MM.1S (cell line): ENCODE measurements around the gene PEAK1.

Experiments used
- DNase-seq: peaks from one replicate; pipeline ENCODE4 v3.0.0-alpha.2; 2015
- H2AFZ ChIP-seq: fragments of 300-600 bp; sonication (generic); 2 replicates; pipeline ENCODE4 v1.6.0; 2016; ENCODE audit warnings: antibody characterized with exemption, low read length
- H3F3A ChIP-seq: fragments of 300-600 bp; sonication (generic); 2 replicates; pipeline ENCODE4 v1.6.1; 2016; ENCODE audit warnings: mild to moderate bottlenecking, antibody characterized with exemption, low read length, moderate library complexity, mixed read lengths; ENCODE audit not compliant: insufficient read depth
- H3K27ac ChIP-seq: fragments of 300-600 bp; sonication (generic); 2 replicates; pipeline ENCODE4 v1.5.1; 2016; ENCODE audit warnings: mild to moderate bottlenecking, low read length
- H3K27me3 ChIP-seq: fragments of 300-600 bp; sonication (generic); replicated peaks from 2 replicates; pipeline ENCODE4 v1.6.0; 2016; ENCODE audit warnings: low read length; ENCODE audit not compliant: insufficient read depth
- H3K36me3 ChIP-seq: fragments of 300-600 bp; sonication (generic); replicated peaks from 2 replicates; pipeline ENCODE4 v1.6.1; 2016; ENCODE audit warnings: mild to moderate bottlenecking, low read length, mixed read lengths; ENCODE audit not compliant: insufficient read depth
- H3K4me1 ChIP-seq: fragments of 300-600 bp; sonication (generic); 2 replicates; pipeline ENCODE4 v1.6.1; 2016; ENCODE audit warnings: low read length, mixed read lengths
- H3K4me2 ChIP-seq: fragments of 300-600 bp; sonication (generic); 2 replicates; pipeline ENCODE4 v1.6.0; 2016; ENCODE audit warnings: low read depth, low read length
- H3K4me3 ChIP-seq: fragments of 300-600 bp; sonication (generic); 2 replicates; pipeline ENCODE4 v1.5.1; 2016; ENCODE audit warnings: low read length, mixed read lengths
- H3K79me2 ChIP-seq: fragments of 300-600 bp; sonication (generic); 2 replicates; pipeline ENCODE4 v1.6.1; 2016; ENCODE audit warnings: mixed run types, low read length, mixed read lengths
- H3K9ac ChIP-seq: fragments of 300-600 bp; sonication (generic); 2 replicates; pipeline ENCODE4 v1.6.1; 2016; ENCODE audit warnings: low read length, mixed read lengths
- H3K9me2 ChIP-seq: fragments of 300-600 bp; sonication (generic); replicated peaks from 2 replicates; pipeline ENCODE4 v1.6.1; 2016; ENCODE audit warnings: mild to moderate bottlenecking, low read length, mixed read lengths; ENCODE audit not compliant: insufficient read depth
- H3K9me3 ChIP-seq: fragments of 300-600 bp; sonication (generic); replicated peaks from 2 replicates; pipeline ENCODE4 v1.6.1; 2016; ENCODE audit warnings: mild to moderate bottlenecking, low read length, mixed read lengths; ENCODE audit not compliant: insufficient read depth
- H4K20me1 ChIP-seq: fragments of 300-600 bp; sonication (generic); 2 replicates; pipeline ENCODE4 v1.6.1; 2016; ENCODE audit warnings: mild to moderate bottlenecking, low read length, moderate library complexity, mixed read lengths; ENCODE audit not compliant: insufficient read depth
- EZH2 ChIP-seq: fragments of 300-600 bp; sonication (generic); optimal IDR thresholded peaks from 2 replicates; pipeline ENCODE3; 2017; ENCODE audit warnings: low read depth, mild to moderate bottlenecking, antibody characterized with exemption, low read length, mixed read lengths
- EZH2phosphoT487 ChIP-seq: fragments of 300-600 bp; sonication (generic); IDR thresholded peaks from 2 replicates; pipeline ENCODE4 v1.6.1; 2018; ENCODE audit warnings: antibody characterized with exemption, low read length
- TF ChIP-seq, protein P1 (sequence below): fragments of 300-600 bp; sonication (generic); IDR thresholded peaks from 2 replicates; pipeline ENCODE4 v1.5.1; 2016; ENCODE audit warnings: antibody characterized with exemption, low read length, mixed read lengths

PEAK1 gene

DNA sequence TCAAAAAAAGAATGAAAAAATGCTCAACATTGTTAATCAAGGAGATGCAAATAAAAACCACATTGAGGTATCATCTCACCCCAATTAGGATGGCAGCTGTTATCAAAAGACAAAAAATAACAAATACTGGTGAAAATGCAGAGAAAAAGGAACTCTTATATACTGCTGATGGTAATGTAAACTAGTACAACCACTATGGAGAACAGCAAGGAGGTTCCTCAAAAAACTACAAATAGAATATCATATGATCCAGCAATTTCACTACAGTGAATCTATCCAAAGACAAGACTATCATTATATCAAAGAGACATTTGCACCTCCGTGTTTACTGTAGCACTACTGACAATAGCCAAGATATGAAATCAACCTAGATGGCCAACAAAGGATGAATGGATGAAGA is 58.4 kb downstream of the PEAK1 start:
- no peaks in the 10 kb centered on the region for H4K20me1 ChIP-seq
- H2AFZ ChIP-seq = no peak overlapping the region
- no peaks in the 10 kb centered on the region for H3F3A ChIP-seq
- H3K4me2 ChIP-seq = no peak overlapping the region
- no peaks in the 10 kb centered on the region for H3K27me3 ChIP-seq
- no peaks in the 10 kb centered on the region for H3K36me3 ChIP-seq
- TF ChIP-seq EZH2 (no peak), EZH2phosphoT487 (no peak)
- TF ChIP-seq, protein P1, sequence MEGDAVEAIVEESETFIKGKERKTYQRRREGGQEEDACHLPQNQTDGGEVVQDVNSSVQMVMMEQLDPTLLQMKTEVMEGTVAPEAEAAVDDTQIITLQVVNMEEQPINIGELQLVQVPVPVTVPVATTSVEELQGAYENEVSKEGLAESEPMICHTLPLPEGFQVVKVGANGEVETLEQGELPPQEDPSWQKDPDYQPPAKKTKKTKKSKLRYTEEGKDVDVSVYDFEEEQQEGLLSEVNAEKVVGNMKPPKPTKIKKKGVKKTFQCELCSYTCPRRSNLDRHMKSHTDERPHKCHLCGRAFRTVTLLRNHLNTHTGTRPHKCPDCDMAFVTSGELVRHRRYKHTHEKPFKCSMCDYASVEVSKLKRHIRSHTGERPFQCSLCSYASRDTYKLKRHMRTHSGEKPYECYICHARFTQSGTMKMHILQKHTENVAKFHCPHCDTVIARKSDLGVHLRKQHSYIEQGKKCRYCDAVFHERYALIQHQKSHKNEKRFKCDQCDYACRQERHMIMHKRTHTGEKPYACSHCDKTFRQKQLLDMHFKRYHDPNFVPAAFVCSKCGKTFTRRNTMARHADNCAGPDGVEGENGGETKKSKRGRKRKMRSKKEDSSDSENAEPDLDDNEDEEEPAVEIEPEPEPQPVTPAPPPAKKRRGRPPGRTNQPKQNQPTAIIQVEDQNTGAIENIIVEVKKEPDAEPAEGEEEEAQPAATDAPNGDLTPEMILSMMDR = no peak
- H3K9me2 ChIP-seq = no peaks in the 10 kb centered on the region
- no peak overlapping the region for H3K27ac ChIP-seq
- H3K4me3 ChIP-seq = no peak overlapping the region
- H3K9me3 ChIP-seq = no peaks in the 10 kb centered on the region
- H3K9ac ChIP-seq = no peak overlapping the region
- no peak for DNase-seq
- no peaks in the 10 kb centered on the region for H3K4me1 ChIP-seq
- no peaks in the 10 kb centered on the region for H3K79me2 ChIP-seq

- Histone ChIP-seq H3K27me3 (no peaks in the 10 kb centered on the region), H3K27ac (no peak overlapping the region), H3K4me2 (no peak overlapping the region), H3K9me3 (no peaks in the 10 kb centered on the region), H3K9me2 (no peaks in the 10 kb centered on the region), H3K79me2 (no peaks in the 10 kb centered on the region), H2AFZ (no peak overlapping the region), H3K4me3 (no peak overlapping the region), H3K36me3 (no peaks in the 10 kb centered on the region), H3K4me1 (peaks cover 8% of the 10 kb centered on the region), H3K9ac (no peak overlapping the region), H4K20me1 (no peaks in the 10 kb centered on the region), H3F3A (no peaks in the 10 kb centered on the region)
- TF ChIP-seq EZH2phosphoT487 = no peak
- TF ChIP-seq, protein P1 = no peak
- TF ChIP-seq EZH2 = no peak
- DNase-seq = no peak
Observed at GRCh38 chr15:77358545-77359240, 61.2 kb downstream of the PEAK1 start.

- Histone ChIP-seq H4K20me1 (no peaks in the 10 kb centered on the region), H3K27me3 (no peaks in the 10 kb centered on the region), H3K79me2 (no peaks in the 10 kb centered on the region), H3K4me2 (no peak overlapping the region), H3K9me3 (no peaks in the 10 kb centered on the region), H3K27ac (no peak overlapping the region), H3K9me2 (no peaks in the 10 kb centered on the region), H3K4me3 (no peak overlapping the region), H3K36me3 (no peaks in the 10 kb centered on the region), H3K9ac (no peak overlapping the region), H3F3A (peaks cover 8% of the 10 kb centered on the region), H3K4me1 (peaks cover 16% of the 10 kb centered on the region), H2AFZ (no peak overlapping the region)
- no peak for DNase-seq
- TF ChIP-seq EZH2 = no peak
- TF ChIP-seq, protein P1 = no peak
- no peak for TF ChIP-seq EZH2phosphoT487
Observed at GRCh38 chr15:77356305-77356704, 63.6 kb downstream of the PEAK1 start.
